ENCODE results near the gene CDK6.

CDK6 gene

GRCh38 chr7:92589056-92589455, 247.3 kb downstream of the CDK6 start:
- DNase-seq (ENCODE audit: low read depth in 2 of 2): no peak

- no peak for DNase-seq (ENCODE audit: low read depth in 2 of 2)
Observed at GRCh38 chr7:92588561-92588960, 247.8 kb downstream of the CDK6 start.

GRCh38 chr7:92586841-92587240, 249.5 kb downstream of the CDK6 start:
- no peak for DNase-seq (ENCODE audit: low read depth in 2 of 2)

- DNase-seq (ENCODE audit: low read depth in 2 of 2): no peak
Observed at GRCh38 chr7:92586403-92586802, 250.0 kb downstream of the CDK6 start.

GRCh38 chr7:92584953-92585352, 251.4 kb downstream of the CDK6 start:
- no peak for DNase-seq (ENCODE audit: low read depth in 2 of 2)

- DNase-seq (ENCODE audit: low read depth in 2 of 2): no peak
Observed at GRCh38 chr7:92582948-92583347, 253.4 kb downstream of the CDK6 start.

- DNase-seq (ENCODE audit: low read depth in 2 of 2): no peak
Observed at GRCh38 chr7:92576296-92576695, 260.1 kb downstream of the CDK6 start.

- DNase-seq (ENCODE audit: low read depth in 2 of 2): no peak
Observed at GRCh38 chr7:92569137-92569536, 267.2 kb downstream of the CDK6 start.

GRCh38 chr7:92567460-92567859, 268.9 kb downstream of the CDK6 start:
- DNase-seq (ENCODE audit: low read depth in 2 of 2): no peak

- DNase-seq (ENCODE audit: low read depth in 2 of 2): no peak
Observed at GRCh38 chr7:92563345-92563744, 273.0 kb downstream of the CDK6 start.

GRCh38 chr7:92560602-92561001, 275.8 kb downstream of the CDK6 start:
- DNase-seq (ENCODE audit: low read depth in 2 of 2): no peak

- DNase-seq (ENCODE audit: low read depth in 2 of 2): no peak
Observed at GRCh38 chr7:92557808-92558362, 278.5 kb downstream of the CDK6 start.

GRCh38 chr7:92557249-92557648, 279.1 kb downstream of the CDK6 start:
- DNase-seq (ENCODE audit: low read depth in 2 of 2): no peak
